Caco-2 (cell line): ENCODE results near the gene TRAPPC6A. TPM values are rescaled to one million over a fixed set of nuclear protein-coding genes. Genes with fewer than 3 reads are reported as not detected.

Experiments
- Bru-seq: library from RNA; stranded (reverse); fragments of 400-500 nt; gene quantifications from one replicate; lab custom pipeline; 2021; lab: Mats Ljungman, UMichigan
- BruChase-seq, 2 experiments: library from RNA; stranded (reverse); fragments of 400-500 nt; gene quantifications; one replicate each; lab custom pipeline; 2021; lab: Mats Ljungman, UMichigan
- BruUV-seq: library from RNA; stranded (reverse); fragments of 400-500 nt; replicated peaks from 2 replicates; lab custom pipeline; 2021; lab: Mats Ljungman, UMichigan
- CTCF ChIA-PET: fragments of 300-600 bp; sonication (Branson Sonifier 250); formaldehyde crosslinking; loops from one replicate; lab custom pipeline; 2022; ENCODE audit warnings: antibody characterized with exemption; lab: Charles Lee
- POLR2A ChIA-PET: fragments of 300-600 bp; sonication (Branson Sonifier 250); formaldehyde crosslinking; loops from one replicate; lab custom pipeline; 2022; ENCODE audit warnings: antibody characterized with exemption; lab: Charles Lee
- DNase-seq, 2 experiments: peaks; one replicate each; pipeline versions ENCODE4 v3.0.0 to v3.0.0-alpha.2; 2020 to 2022
- H3K27me3 ChIP-seq: replicated peaks from 2 replicates; pipeline ENCODE4 v1.6.0; 2011; ENCODE audit warnings: low read length; ENCODE audit not compliant: control insufficient read depth, insufficient read depth
- H3K36me3 ChIP-seq: 2 replicates; pipeline ENCODE4 v1.5.1; 2011; ENCODE audit warnings: low read length; ENCODE audit not compliant: control insufficient read depth, insufficient read depth
- H3K4me1 ChIP-seq: fragments of 250-450 bp; sonication (Bioruptor Pico); 2 replicates; pipeline ENCODE4 v1.5.1; 2020; ENCODE audit warnings: mild to moderate bottlenecking
- H3K4me3 ChIP-seq: 2 replicates; pipeline ENCODE4 v1.5.1; 2011; ENCODE audit warnings: low read depth, mild to moderate bottlenecking, control low read depth, low read length
- H3K9me3 ChIP-seq: fragments of 250-450 bp; sonication (Bioruptor Pico); 2 replicates; pipeline ENCODE4 v1.5.1; 2020; ENCODE audit warnings: mild to moderate bottlenecking, moderate library complexity
- H3K27ac Mint-ChIP-seq: one replicate; pipeline ENCODE4 v1.8.0; 2022; ENCODE audit warnings: mixed read lengths; ENCODE audit not compliant: unreplicated experiment
- H3K27me3 Mint-ChIP-seq: one replicate; pipeline ENCODE4 v1.8.0; 2022; ENCODE audit warnings: mixed read lengths; ENCODE audit not compliant: insufficient read depth, unreplicated experiment
- H3K36me3 Mint-ChIP-seq: one replicate; pipeline ENCODE4 v1.8.0; 2022; ENCODE audit warnings: mild to moderate bottlenecking, mixed read lengths; ENCODE audit not compliant: insufficient read depth, unreplicated experiment
- H3K4me1 Mint-ChIP-seq: one replicate; pipeline ENCODE4 v1.8.0; 2022; ENCODE audit warnings: low read depth, mixed read lengths; ENCODE audit not compliant: unreplicated experiment
- H3K4me3 Mint-ChIP-seq: one replicate; pipeline ENCODE4 v1.8.0; 2022; ENCODE audit warnings: mild to moderate bottlenecking, moderate library complexity, mixed read lengths; ENCODE audit not compliant: unreplicated experiment
- H3K9me3 Mint-ChIP-seq: one replicate; pipeline ENCODE4 v1.8.0; 2022; ENCODE audit warnings: mixed read lengths; ENCODE audit not compliant: unreplicated experiment
- CTCF ChIP-seq, 2 experiments: fragments of 200-600 bp in 1 of 2; IDR thresholded peaks; 1 replicate in 1 of 2; 2 replicates in 1 of 2; pipeline versions ENCODE4 v1.5.1 to v1.8.0; 2011 to 2022; ENCODE audit warnings: antibody characterized with exemption in 1 of 2, control low read depth in 1 of 2, inconsistent platforms in 1 of 2, low read depth in 1 of 2, low read length in 1 of 2, mild to moderate bottlenecking in 1 of 2, moderate library complexity in 1 of 2; ENCODE audit not compliant: insufficient read depth in 1 of 2, severe bottlenecking in 1 of 2, unreplicated experiment in 1 of 2
- intact Hi-C: fragments of 100-400 bp; cut with micrococcal nuclease; formaldehyde crosslinking; loops from one replicate; pipeline ENCODE4 v1.10.0; 2022; ENCODE audit not compliant: unreplicated experiment
- long read RNA-seq: library from polyadenylated mRNA; stranded (forward); transcript quantifications from one replicate; pipeline ENCODE4 v2.0.0, GENCODE V29; 2022
- total RNA-seq: library from RNA; stranded (reverse); gene quantifications from 2 replicates; pipeline ENCODE4 v1.2.3, GENCODE V29; 2022

Gene TRAPPC6A
- 50.5 and 53.2 TPM in 2 replicates for total RNA-seq
- Bru-seq, nascent RNA: percentile 61 among the genes with signal in this experiment
- percentile 57 among the genes with signal in this experiment for BruChase-seq, experiment 1, labeled RNA remaining after a 2-hour chase
- BruChase-seq, experiment 2, labeled RNA remaining after a 6-hour chase: percentile 61 among the genes with signal in this experiment
- long read RNA-seq, transcript TRAPPC6A-205 (5 exons, 514 nt): minor isoform, 7 of 66 reads
- long read RNA-seq, transcript TRAPPC6A-201 (6 exons, 805 nt): major isoform, 31 of 66 reads
- long read RNA-seq, transcript TRAPPC6A-202 (6 exons, 758 nt): minor isoform, 20 of 66 reads
- long read RNA-seq, partial matches to known transcripts: 1 of 66 reads
- long read RNA-seq, other reads (novel, unspliced or antisense): 5 of 66 reads

GRCh38 chr19:45177817-45178261 lies at the start of gene TRAPPC6A:
Gene TRAPPC6A (minus strand): TSS chr19:45178237. CDS start chr19:45178218, 19 bp downstream.
- POLR2A ChIA-PET: interaction anchor here (0.5 to 2.1 kb wide), 5 partner anchors 11 to 514 kb away, joined by 3 to 19 read pairs (median 4); partner anchors contain the start of genes PPP1R37, QPCTL and SNRPD2
- Histone ChIP-seq H3K9me3 (no peaks in the 10 kb centered on the region), H3K4me1 (no peaks in the 10 kb centered on the region), H3K4me3 (peak within 1 kb of the TSS; percentile 77), H3K27me3 (no peaks in the 10 kb centered on the region), H3K36me3 (no peaks in the 10 kb centered on the region)
- H3K4me1 Mint-ChIP-seq: peaks cover 11% of the 10 kb centered on the region
- no peaks in the 10 kb centered on the region for H3K9me3 Mint-ChIP-seq
- no peak for TF ChIP-seq CTCF (IDR thresholded peaks at IDR 0.05; ENCODE audit: insufficient read depth in 1 of 2, low read depth in 1 of 2, low read length in 1 of 2, severe bottlenecking in 1 of 2, unreplicated experiment in 1 of 2)
- no peaks in the 10 kb centered on the region for H3K27me3 Mint-ChIP-seq
- CTCF ChIA-PET: interaction anchor here (0.6 to 2.2 kb wide), 18 partner anchors 9 to 309 kb away, joined by 3 to 17 read pairs (median 4); partner anchors contain the start of gene NKPD1
- BruUV-seq: TSS peak; percentile 91
- intact Hi-C loops: loop anchor here (1.0 to 5.0 kb wide), 5 partner anchors 17 to 229 kb away; partner anchors contain the start of genes NKPD1, POLR1G and PPP1R13L
- H3K4me3 Mint-ChIP-seq: peak within 1 kb of the TSS; percentile 85
- DNase-seq: no peak
- peak within 1 kb of the TSS; percentile 88 for H3K27ac Mint-ChIP-seq
- peaks cover 28% of the 10 kb centered on the region for H3K36me3 Mint-ChIP-seq

GRCh38 chr19:45224645-45225044 lies 46.6 kb upstream of the TRAPPC6A start:
- Histone ChIP-seq H3K36me3 (no peaks in the 10 kb centered on the region), H3K4me1 (no peaks in the 10 kb centered on the region), H3K9me3 (no peaks in the 10 kb centered on the region), H3K27me3 (no peaks in the 10 kb centered on the region), H3K4me3 (no peak overlapping the region)
- Mint-ChIP-seq H3K4me1 (no peaks in the 10 kb centered on the region), H3K9me3 (no peaks in the 10 kb centered on the region), H3K27ac (no peak overlapping the region), H3K4me3 (no peak overlapping the region), H3K36me3 (no peaks in the 10 kb centered on the region), H3K27me3 (peaks cover 7% of the 10 kb centered on the region)
- CTCF ChIA-PET: no interaction called here
- no TSS peak for BruUV-seq
- no peak for DNase-seq
- POLR2A ChIA-PET: no interaction called here
- TF ChIP-seq CTCF (IDR thresholded peaks at IDR 0.05; ENCODE audit: insufficient read depth in 1 of 2, low read depth in 1 of 2, low read length in 1 of 2, severe bottlenecking in 1 of 2, unreplicated experiment in 1 of 2): no peak
- intact Hi-C loops: no loop called here

GRCh38 chr19:45223879-45224278 lies 45.8 kb upstream of the TRAPPC6A start:
- intact Hi-C loops: no loop called here
- TF ChIP-seq CTCF (IDR thresholded peaks at IDR 0.05; ENCODE audit: insufficient read depth in 1 of 2, low read depth in 1 of 2, low read length in 1 of 2, severe bottlenecking in 1 of 2, unreplicated experiment in 1 of 2): no peak
- Histone ChIP-seq H3K4me1 (no peaks in the 10 kb centered on the region), H3K4me3 (no peak overlapping the region), H3K36me3 (no peaks in the 10 kb centered on the region), H3K9me3 (no peaks in the 10 kb centered on the region), H3K27me3 (no peaks in the 10 kb centered on the region)
- Mint-ChIP-seq H3K9me3 (no peaks in the 10 kb centered on the region), H3K4me3 (no peak overlapping the region), H3K4me1 (no peaks in the 10 kb centered on the region), H3K27me3 (peaks cover 7% of the 10 kb centered on the region), H3K36me3 (no peaks in the 10 kb centered on the region), H3K27ac (no peak overlapping the region)
- no TSS peak for BruUV-seq
- ChIA-PET CTCF (interaction anchor here (0.7 kb wide), 1 partner anchor 9 kb away, joined by 5 read pairs; no protein-coding TSS in a partner anchor), POLR2A (no interaction called here)
- DNase-seq: no peak
